GM19351 (cell line): ENCODE measurements around the gene CAT.

Experiments used
- ATAC-seq: cut with Tn5 transposase; IDR thresholded peaks from one replicate; pipeline ENCODE4 v1.9.1; 2021; ENCODE audit warnings: mild to moderate bottlenecking, moderate library complexity; ENCODE audit not compliant: unreplicated experiment

Gene CAT

DNA sequence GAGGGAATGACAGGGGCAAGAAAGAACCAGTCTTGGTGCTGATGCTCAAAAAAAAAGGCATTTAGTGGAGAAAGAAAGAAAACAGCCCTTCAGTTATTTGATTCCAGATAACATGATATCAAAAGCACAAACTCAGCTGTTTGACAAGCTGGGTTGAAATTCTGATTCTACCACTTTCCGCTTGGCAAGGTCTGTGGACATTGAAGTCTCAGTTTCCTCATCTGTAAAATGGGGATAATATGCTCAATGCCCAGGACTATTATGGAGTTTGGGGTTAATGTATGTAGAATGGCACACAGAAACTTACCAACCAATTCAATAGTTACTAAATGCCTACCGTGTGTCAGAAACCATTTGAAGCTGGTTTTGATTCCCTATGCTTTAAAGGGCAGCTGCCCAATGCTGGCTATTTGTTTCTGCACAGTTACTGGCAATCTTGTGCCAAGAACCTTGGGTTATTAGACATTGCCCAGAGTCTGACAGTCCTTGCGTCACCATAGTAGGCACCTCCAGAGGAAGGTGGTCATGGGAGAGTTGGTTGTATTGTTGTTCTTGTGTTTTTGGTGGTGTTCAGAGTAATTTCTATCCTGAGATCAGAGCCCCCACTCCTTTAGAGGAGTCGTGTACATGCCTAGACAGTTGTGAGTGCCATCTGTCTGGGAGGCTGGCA lies 55.3 kb downstream of the CAT start:
- no peak for ATAC-seq

DNA sequence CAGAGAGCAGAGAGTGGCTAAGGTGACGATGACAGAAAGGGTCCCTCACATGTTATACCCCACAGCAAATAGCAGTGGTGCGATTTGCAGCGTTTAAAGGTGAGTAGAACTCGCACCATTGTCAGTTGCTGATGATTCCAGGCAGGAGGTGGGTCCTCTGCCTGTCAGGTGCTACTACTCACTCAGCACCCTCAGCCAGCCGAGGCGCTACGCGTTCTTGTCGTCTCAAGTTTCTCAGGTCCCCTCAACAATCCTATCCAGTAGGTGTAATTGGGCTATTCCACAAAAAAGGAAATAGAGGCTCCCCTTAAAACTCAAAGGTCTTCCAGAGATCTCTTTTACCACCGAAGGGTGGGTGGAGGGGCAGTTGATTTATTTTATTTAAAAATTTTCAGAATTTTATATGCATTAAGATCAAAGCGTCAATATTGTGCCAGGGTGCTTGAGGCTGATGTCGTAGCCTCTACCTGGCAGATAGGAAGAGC lies 56.5 kb downstream of the CAT start:
- ATAC-seq = no peak

DNA sequence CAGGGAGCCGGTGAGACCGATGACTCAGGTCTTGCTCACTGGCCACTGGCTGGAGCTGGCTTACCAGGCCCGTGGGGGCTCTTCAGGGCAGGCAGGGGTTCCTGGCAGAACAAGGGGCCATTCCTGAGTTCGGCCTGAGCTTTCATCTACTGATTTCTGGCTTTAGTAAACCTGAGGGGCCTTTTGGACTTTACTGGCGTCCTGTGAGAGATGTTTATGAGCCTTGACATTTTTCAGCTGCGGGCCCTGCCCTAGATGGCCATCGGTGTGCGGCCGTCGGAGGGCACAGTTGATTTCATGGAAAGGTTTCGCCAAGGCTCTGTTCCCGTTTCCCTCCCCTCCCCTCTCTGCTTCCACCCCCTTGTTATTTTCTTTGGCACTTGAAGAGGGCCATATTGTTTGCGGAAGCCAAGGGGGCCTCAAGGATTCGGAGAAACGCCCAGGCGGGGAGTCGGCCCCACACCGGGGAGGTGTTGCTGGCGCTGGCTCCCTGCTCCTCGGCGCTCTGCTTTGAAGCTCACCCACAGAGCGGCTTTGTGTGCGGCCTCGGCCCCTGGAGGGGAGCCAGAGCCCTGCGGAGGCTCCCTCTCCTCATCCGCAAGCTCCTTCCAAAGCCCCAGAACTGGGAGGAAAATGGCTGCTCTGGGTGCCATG lies 57.1 kb downstream of the CAT start:
- no peak for ATAC-seq

DNA sequence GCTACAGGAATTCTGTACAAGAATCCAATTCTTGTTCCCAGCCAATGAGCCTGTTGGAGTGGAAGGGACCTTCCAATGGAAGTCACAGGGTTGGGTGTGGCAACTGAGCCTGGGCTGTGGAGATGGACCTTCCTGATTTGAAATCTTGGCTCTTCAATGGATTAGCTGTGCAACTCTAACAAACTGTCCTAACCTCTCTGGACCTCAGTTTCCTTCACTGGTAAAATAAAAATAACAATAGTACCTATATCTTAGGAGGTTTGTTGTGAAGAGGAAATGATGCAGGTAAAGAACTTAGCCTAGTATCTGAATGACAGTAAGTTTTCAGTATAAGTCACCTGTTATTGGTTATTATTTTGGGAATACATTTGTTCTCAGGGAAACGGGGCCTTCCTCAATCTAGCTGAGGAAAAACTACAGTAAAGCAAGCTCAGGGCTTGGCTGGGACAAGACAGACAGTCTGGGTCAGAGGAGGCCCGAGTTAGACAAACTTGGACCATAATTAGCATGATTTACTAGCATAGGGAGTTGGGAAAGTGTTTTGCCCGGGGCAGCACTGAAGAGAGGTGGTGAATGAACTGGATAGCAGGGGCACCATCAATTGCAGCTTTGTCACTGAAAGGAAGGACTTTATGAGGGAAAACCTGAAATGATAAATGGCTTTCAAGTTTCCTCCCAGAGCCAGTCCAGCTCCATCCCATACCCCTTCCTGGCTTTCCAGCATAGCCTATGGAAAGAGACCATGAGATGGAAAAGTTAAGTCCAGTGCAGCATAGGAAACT lies 61.2 kb downstream of the CAT start:
- ATAC-seq = no peak

DNA sequence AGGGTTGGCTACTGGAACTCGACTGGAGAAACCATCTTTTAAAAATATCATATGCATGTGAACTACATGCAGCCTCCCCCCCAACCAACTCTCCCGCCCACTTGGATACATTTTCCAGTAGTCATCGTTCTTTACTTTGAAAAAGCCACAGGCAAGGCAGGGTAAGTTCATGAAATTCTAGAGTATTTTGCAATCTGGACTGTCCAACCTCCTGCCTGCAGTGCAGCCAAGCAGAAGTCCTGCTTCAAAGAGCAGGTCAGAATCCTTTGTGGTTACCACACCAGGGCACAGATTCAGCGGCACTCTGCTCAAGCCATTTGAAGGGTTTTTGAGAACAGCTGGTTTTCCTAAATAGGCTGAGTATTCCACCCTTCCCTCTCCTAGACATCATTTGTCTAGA lies 62.8 kb downstream of the CAT start:
- ATAC-seq = no peak

DNA sequence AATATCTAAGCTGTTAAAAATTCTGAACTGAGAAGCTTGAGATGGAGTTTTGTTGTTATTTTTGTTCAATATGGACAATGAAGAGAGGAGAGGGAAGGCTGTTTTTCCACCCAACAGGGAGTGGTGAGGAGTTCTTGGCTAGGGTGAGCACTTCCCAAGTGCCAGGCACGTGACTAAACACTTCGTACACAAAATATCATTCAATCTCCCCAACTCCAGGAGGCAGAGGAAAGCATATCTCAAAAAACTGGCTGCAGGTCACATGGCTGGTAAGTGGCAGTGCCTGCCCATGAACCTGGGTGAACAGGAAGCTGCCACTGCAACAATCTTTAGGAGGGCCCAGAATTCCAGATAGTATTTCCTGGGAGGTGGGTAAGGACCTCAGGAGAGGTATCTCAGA lies 63.2 kb downstream of the CAT start:
- no peak for ATAC-seq

DNA sequence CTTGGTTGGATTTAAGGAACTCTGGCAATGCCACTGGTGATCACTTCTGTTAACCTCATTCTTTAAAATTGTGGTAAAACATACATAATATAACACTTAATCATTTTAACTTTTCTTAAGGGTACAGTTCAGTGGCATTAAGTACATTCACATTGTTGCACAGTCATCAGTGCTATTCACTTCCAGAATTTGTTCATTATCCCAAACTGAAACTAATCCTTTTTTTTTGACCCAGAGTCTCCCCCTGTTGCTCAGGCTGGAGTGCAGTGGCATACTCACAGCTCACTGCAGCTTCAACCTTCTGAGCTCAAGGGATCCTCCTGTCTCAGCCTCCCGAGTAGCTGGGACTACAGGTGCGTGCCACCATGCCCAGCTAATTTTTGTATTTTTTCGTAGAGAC lies 64.2 kb downstream of the CAT start:
- no peak for ATAC-seq

DNA sequence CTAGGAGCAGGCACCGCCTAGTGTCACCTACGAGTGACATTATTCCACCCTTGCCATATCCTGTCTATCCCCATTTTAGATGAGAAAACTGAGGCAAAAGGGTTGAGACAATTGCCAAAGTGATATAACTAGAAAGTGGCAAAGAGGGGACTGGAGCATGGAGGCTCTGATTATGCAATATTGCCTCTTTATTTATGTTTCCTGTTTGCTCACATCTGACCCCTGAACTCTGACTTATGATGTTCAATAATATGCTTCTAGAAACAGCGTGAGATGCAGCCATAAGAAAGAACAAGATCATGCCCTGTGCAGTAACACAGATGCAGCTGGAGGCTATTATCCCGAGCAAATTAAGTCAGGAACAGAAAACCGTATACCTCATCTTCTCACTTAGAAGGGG lies 67.1 kb downstream of the CAT start:
- no peak for ATAC-seq

DNA sequence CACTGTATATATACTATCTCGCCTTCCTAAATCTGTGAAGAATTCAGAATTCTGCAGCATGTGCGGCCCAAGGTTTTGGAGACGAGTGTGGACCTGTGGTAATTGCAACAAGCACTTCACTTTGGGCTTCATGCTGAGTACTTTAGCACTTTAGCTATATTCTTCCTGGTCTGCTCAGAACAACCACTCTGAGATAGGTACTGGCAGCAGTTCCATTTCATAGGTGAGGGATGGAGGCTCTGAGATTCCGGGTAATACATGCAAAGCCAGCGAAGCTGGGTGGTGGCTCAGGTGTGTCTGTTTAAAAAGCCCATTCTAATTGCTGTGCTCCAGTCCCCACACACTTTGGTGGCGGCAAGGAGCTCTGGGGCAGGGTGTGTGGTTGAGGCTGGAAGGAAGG lies 68.4 kb downstream of the CAT start:
- ATAC-seq = no peak

DNA sequence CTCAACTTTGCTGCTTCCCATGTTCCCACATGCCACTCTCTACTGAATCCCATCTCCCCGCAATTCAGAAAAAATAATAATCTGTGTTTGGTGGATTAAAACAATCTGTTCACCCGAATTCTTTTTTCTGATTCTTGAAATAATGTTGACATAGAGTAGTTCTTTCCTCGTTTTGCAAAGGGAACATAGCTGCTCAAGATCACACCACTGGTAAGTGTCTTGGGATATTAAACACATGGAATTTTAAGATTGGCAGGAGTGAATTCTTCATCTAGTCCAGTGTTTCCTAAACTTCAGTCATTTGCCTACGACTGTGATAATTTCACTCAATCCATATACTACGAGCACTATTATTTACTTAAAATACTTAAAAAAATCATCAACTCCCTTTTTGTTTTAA lies 68.9 kb downstream of the CAT start:
- ATAC-seq = no peak

DNA sequence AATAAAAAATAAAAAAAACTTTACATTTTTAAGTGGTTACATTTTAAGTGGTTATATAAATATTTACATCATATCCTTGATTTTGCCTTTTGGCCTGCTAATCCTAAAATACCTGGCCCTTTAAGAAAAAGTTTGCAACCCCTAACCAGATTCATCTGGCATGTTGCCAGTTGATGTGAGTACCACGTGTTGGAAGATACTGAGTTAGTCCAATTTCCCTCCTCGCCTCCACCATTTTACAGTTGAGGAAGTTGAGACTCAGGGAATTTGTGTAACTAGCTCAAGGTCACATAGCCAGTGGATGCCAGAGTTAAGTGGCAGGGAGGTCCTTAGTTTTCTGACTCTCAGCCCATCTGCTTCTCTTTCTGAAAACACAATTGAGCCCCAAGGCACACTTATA lies 69.8 kb downstream of the CAT start:
- no peak for ATAC-seq

DNA sequence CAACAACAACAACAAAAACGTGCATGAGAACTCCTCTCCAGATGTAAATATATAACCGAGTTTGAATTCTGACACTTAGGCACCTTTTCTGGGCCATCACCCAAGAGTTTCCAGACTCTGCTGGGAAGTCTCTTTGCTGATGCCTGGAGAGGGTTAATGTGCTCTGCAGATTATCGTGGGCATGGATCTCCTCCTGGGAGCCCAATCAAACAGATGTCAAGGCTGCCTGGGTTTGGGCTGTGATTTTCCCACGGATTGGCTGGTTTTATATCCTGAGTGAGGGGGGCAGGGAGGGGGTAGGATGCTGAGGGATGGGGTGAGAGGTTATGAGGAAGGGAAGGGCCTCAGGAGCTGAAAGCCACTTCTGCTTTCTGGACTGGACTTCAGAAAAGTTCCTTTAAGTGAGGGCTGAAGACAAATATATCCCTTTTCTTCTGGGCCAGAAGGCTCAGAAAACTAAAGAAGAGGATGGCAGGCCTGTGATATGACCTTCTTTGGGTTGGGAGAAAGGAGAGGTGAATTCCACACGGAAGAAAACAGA lies 70.7 kb downstream of the CAT start:
- ATAC-seq = no peak

DNA sequence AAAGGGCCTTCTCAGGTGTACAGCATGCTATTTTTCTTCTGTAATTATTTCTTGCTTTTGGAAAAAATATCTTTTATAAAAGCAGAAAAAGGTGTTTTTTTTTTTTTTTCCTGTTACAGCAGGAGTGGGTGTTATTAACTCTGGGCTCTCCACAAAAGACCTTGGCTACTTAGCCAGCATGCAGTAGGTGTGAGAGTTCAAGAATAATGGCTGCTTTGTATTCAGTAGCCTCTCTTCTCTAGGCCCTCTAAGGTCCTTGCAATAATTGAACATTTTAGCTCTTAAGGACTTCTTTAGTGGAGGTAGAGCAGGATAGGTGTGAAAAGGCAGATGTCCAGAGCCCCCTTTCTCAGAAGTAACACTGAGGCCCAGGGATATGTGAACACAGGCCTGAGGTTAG lies 71.5 kb downstream of the CAT start:
- ATAC-seq = no peak

DNA sequence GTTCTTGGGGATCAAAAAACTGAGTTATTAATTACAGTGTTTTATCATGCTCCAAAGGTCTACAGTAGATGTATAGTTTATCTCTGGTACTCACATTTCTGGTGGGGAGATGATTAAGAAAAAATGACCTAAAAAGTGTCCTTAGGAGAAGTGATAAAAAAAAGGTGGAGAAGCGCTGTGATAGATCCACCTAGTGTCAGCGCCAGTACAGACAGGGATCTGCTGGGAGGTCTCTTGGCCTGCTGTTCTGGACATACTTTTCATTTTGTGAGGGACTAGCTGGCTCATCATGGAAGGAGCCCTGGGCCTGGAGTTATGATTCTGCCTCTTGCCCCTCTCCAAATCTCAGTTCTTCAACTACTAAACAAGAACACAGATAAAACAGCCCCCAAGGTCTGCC lies 71.9 kb downstream of the CAT start:
- ATAC-seq = no peak

DNA sequence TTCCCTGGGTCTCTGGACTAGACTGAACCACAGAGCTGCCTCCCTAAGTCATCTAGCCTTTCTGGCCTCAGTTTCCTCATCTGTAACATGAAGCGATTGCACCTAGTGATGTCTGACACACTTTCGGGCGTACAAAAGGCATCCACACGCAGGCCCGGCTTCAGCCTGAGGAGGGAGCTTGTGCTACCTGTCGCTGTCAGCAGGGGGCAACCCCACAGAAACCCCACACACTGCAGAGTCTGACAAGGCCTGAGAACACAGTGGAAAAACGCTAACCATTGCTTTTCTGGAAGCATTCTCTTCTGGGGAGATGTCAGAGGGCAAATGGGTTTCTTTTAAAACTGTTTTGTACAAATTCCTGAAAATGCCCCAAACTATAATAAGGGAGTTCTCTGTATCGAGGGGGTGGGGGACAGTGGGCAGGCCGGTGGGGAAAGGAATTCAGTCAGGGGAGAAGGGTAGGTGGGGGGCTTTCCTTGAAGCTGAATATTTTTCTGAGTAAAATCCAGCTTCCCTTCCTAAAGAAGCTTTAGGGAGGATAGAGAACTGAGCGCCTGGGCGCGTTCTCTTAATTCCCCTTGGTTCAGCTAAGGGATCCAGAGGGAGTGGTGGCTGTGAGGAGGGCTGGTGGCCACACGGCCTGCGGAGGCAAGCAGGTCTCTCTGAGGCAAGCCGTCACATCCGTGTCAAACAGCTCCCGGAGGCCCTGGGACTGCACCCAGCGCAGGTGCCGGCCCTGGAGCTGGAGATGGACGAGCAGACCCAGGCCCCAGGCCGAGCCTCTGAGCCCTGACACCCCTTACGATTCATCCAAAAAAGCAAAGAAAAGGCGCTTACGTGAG lies 74.3 kb downstream of the CAT start:
- ATAC-seq = peak; percentile 94

DNA sequence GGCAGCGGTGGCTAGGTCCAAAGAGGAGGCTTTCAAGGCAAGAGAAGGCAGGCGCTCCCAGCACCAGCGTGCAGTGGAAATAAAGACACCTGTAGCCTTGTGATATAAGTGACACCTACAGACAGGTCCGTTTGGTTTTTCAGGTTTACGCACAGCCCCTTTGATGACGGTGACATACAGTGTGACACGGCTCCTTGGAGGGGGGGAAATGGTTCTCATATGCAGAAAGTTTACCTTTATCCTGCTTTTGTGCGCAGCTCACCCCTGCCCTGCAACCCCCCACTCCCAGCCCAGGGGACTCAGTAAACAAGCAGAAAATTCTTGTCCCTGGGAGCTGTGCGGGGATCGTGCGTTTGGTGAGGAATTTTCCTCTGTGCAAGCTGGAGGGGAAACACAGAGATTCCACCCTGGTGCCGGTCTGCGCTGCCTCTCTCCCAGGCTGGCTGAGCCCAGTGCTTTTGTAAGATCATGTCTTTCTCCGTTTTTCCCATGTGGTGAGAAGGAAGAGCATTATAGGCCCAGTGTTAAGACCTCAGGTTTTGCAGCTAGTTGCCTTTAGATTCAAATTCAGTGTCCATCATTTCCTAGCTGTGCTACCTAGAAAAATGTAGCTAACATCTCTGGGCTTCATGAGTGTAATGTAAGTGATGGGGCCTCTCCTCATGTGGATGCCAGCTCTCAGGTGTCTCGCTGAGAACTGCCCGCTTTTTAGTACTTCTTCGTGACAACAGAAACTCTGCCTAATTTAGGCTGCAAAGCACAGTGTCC lies 75.1 kb downstream of the CAT start, which contains the start of gene ELF5:
Gene ELF5 (minus strand): TSS at position 113 of the 768 bp plus-strand sequence. CDS start 8,045 bp downstream, outside the sequence.
- no peak for ATAC-seq

DNA sequence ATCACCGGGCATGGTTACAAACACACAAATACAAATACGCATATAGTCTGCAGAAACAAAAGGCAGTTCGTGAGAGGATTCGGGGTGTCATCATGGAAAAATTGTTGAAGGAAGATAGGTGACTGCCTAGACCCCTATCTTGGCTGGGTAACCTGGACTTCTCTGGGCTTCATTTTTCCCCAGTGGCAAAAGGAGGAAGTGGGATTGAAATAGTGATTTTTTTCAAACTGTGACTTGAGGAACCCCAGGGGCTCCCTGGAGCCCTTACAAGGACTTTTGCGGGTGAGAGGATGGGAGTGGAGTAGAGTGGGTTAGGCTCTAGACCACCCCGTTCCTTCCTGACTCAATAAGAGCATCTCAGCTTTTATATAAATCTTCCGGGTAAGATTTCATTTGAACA lies 75.9 kb downstream of the CAT start:
- no peak for ATAC-seq

DNA sequence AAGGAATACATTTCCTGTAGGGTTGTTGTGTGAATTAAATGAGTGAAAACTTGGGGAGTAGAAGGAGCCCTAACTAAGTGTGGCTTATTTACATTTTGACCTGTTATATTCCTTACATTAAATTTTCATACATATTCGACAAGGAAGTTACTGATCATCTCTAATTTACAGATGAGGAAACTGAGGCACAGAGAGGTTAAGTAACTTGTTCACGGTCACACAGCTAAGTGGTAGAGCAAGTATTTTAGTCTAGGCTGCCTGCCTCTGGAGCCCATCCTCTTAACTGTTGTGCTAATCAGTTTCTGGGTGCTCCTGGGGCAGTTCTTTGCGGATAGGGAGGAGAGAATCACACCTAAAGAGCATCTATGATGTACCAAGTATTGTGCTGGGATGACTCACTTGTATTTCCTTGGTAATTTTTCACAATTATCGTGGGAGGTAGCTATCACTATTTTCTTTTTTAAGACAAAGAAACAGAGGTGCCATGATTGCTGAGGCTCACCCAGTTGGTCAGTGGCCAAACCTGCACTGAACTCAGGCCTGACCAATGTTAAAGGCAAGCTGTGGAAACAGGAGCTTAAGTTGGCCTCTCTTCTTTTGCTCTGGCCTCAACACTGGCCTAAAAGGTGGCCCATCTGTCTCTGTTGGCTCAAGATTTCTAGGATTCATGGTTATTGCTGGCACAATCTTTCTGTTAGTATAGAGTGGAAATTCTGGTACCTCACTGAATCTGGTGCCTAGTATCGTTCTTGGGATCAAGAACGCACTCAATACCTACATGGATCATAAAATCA lies 77.7 kb downstream of the CAT start:
- no peak for ATAC-seq

DNA sequence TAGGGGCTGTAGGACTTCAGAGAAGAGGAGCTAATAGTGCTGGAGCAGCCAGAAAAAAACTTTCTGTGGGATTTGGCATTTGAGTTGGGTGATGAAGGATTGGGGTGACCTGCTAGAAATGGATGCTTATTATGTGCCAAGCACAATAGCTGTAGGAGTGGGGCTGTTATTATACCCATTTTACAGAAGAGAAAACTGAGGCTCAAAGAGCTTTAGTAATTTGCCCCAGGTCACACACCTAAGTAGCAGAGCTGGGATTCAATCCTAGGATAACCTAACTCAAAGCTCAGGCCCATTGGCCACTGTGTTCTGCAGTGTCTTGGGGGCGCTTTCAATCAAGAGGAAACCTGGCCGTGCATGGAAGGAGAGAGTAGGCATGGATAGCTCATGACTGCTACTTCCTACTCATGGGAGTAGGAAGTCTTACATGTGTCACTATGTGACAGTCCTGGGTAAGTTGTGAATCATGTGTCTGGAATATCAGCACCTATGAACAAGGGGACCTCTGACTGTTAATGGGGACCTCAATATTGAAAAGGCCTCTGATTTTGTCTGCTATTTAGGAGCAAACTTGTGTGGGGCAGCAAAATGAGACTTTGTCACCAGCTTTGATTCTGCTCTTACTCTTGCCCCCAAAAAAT lies 81.0 kb downstream of the CAT start:
- ATAC-seq = no peak
